PC-3 (cell line): ENCODE measurements around the gene HNRNPH2. TPM values are rescaled to one million over a fixed set of nuclear protein-coding genes. Genes with fewer than 3 reads are reported as not detected.

Experiments used
- ATAC-seq: fragments of 200-7000 bp; cut with Tn5 transposase; 2 replicates; pipeline ENCODE4 v1.9.1; 2020; ENCODE audit warnings: mild to moderate bottlenecking, moderate library complexity
- BruUV-seq: library from RNA; stranded (reverse); fragments of 400-500 nt; replicated peaks from 2 replicates; lab custom pipeline; 2021; lab: Mats Ljungman, UMichigan
- CTCF ChIA-PET: fragments of 300-600 bp; sonication (Branson Sonifier 250); formaldehyde crosslinking; loops from one replicate; lab custom pipeline; 2022; ENCODE audit warnings: antibody characterized with exemption; lab: Charles Lee
- POLR2A ChIA-PET: fragments of 300-600 bp; sonication (Branson Sonifier 250); formaldehyde crosslinking; loops from one replicate; lab custom pipeline; 2022; ENCODE audit warnings: antibody characterized with exemption; ENCODE audit not compliant: unreplicated experiment; lab: Charles Lee
- DNase-seq: peaks from one replicate; pipeline ENCODE4 v3.0.0-alpha.2; 2015
- H2AFZ ChIP-seq: fragments of 300-600 bp; sonication (generic); 2 replicates; pipeline ENCODE4 v1.6.0; 2016; ENCODE audit warnings: antibody characterized with exemption, low read length
- H3F3A ChIP-seq: fragments of 300-600 bp; sonication (generic); one replicate; pipeline ENCODE4 v1.6.0; 2017; ENCODE audit warnings: antibody characterized with exemption, low read length, control low read depth, mild to moderate bottlenecking; ENCODE audit not compliant: unreplicated experiment
- H3K27ac ChIP-seq: fragments of 300-600 bp; sonication (generic); 2 replicates; pipeline ENCODE4 v1.5.1; 2016; ENCODE audit warnings: mild to moderate bottlenecking, low read length
- H3K27me3 ChIP-seq: fragments of 300-600 bp; sonication (generic); 2 replicates; pipeline ENCODE4 v1.6.1; 2016; ENCODE audit warnings: low read length, mixed read lengths
- H3K36me3 ChIP-seq: fragments of 300-600 bp; sonication (generic); 2 replicates; pipeline ENCODE4 v1.6.1; 2016; ENCODE audit warnings: low read depth, mixed run types, low read length, mixed read lengths
- H3K4me1 ChIP-seq: fragments of 300-600 bp; sonication (generic); 2 replicates; pipeline ENCODE4 v1.5.1; 2016; ENCODE audit warnings: low read length; ENCODE audit not compliant: insufficient read depth
- H3K4me2 ChIP-seq: fragments of 300-600 bp; sonication (generic); 2 replicates; pipeline ENCODE4 v1.6.0; 2016; ENCODE audit warnings: low read length
- H3K4me3 ChIP-seq: fragments of 300-600 bp; sonication (generic); 2 replicates; pipeline ENCODE4 v1.5.1; 2016; ENCODE audit warnings: mild to moderate bottlenecking, low read length, mixed read lengths
- H3K79me2 ChIP-seq: fragments of 300-600 bp; sonication (generic); 2 replicates; pipeline ENCODE4 v1.6.1; 2017; ENCODE audit warnings: low read length, mixed read lengths
- H3K9ac ChIP-seq: fragments of 300-600 bp; sonication (generic); 2 replicates; pipeline ENCODE4 v1.6.0; 2016; ENCODE audit warnings: mild to moderate bottlenecking, low read length
- H3K9me2 ChIP-seq: fragments of 300-600 bp; sonication (generic); replicated peaks from 2 replicates; pipeline ENCODE4 v1.6.1; 2016; ENCODE audit warnings: mixed run types, low read length, mixed read lengths
- H3K9me3 ChIP-seq: fragments of 300-600 bp; sonication (generic); 2 replicates; pipeline ENCODE4 v1.6.1; 2016; ENCODE audit warnings: low read length, mixed read lengths
- H4K20me1 ChIP-seq: fragments of 300-600 bp; sonication (generic); 2 replicates; pipeline ENCODE4 v1.6.1; 2016; ENCODE audit warnings: low read length, mixed read lengths
- CTCF ChIP-seq: fragments of 300-600 bp; sonication (generic); conservative IDR thresholded peaks from 2 replicates; pipeline ENCODE4 v1.5.1; 2017; ENCODE audit warnings: antibody characterized with exemption, low read depth, mild to moderate bottlenecking, low read length
- EZH2 ChIP-seq: fragments of 300-600 bp; sonication (generic); IDR thresholded peaks from one replicate; pipeline ENCODE4 v1.6.1; 2017; ENCODE audit warnings: antibody characterized with exemption, mild to moderate bottlenecking, low read length; ENCODE audit not compliant: unreplicated experiment
- EZH2phosphoT487 ChIP-seq: fragments of 300-600 bp; sonication (generic); IDR thresholded peaks from 2 replicates; pipeline ENCODE4 v1.6.1; 2018; ENCODE audit warnings: mild to moderate bottlenecking, antibody characterized with exemption, low read length, borderline replicate concordance
- intact Hi-C: fragments of 100-400 bp; cut with micrococcal nuclease; formaldehyde crosslinking; loops from 2 replicates; pipeline ENCODE4 v1.9.0; 2023
- total RNA-seq: library from RNA; depleted of rRNA; stranded (reverse); fragments of >200 nt; gene quantifications from 2 replicates; pipeline ENCODE4 v1.2.3, GENCODE V29; 2014

HNRNPH2 gene
- total RNA-seq, 1 experiment from 2014 or later, result 54.8 TPM

- intact Hi-C loops, result no loop called here
- Histone ChIP-seq H4K20me1 (no peaks in the 10 kb centered on the region), H3K27ac (no peak overlapping the region), H2AFZ (no peak overlapping the region), H3K4me1 (no peaks in the 10 kb centered on the region), H3K9ac (no peak overlapping the region), H3K9me3 (no peaks in the 10 kb centered on the region), H3K27me3 (no peaks in the 10 kb centered on the region), H3K9me2 (no peaks in the 10 kb centered on the region), H3K79me2 (no peaks in the 10 kb centered on the region), H3K36me3 (no peaks in the 10 kb centered on the region), H3F3A (no peaks in the 10 kb centered on the region), H3K4me2 (no peak overlapping the region), H3K4me3 (no peak overlapping the region)
- no peak for ATAC-seq
- CTCF ChIA-PET, result no interaction called here
- no peak for DNase-seq
- no TSS peak for BruUV-seq
- POLR2A ChIA-PET, result no interaction called here
- TF ChIP-seq CTCF (no peak), EZH2phosphoT487 (no peak), EZH2 (no peak)
These were observed 47.6 kb upstream of the HNRNPH2 start for GRCh38 chrX:101360390-101360789.

DNA sequence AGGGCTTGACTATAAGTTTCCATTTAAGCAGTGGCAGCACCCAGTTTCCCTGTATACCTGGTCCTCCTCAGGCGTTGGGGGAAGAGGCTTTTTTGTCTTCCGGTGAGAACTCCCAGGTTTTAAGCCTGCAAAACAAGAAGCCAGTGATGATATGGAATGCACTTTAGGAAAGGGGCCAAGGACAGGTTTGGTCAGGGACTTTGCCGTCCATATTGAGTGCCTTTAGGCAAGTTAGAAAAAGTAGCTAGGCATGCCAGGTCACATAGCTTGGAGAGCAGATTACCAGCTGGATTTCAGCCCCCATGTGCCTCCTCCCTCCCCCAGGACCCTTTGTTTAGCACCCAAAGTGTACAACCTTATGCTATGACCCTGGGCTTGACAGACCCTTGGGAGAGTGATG is 45.9 kb upstream of the HNRNPH2 start:
- ATAC-seq, result no peak
- H3K4me1 ChIP-seq, result no peaks in the 10 kb centered on the region

DNA sequence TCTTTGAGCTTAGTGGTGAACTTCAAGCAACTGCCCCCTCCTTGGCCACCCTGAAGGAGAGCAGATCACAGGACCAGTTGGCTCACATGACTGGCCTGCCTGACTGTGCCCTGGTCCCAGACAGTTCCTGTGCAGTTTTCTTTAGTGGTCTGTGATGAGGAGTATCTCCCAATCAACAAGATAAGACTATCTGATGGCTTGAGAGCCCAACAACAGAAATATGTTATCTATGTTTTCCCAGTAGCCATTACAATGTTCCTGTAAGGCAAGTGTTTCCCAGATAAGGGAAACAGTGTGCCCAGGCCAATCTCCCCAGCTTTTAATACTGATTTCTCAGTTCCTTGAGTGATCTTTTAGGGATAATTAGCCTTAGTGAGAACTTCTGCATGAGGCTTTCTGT is 45.3 kb upstream of the HNRNPH2 start:
- Histone ChIP-seq H3K4me2 (no peak overlapping the region), H3K9me3 (no peaks in the 10 kb centered on the region), H2AFZ (no peak overlapping the region), H3K27ac (no peak overlapping the region), H3K4me1 (no peaks in the 10 kb centered on the region), H3F3A (no peaks in the 10 kb centered on the region), H3K36me3 (no peaks in the 10 kb centered on the region), H3K9ac (no peak overlapping the region), H3K27me3 (no peaks in the 10 kb centered on the region), H3K79me2 (no peaks in the 10 kb centered on the region), H3K4me3 (no peak overlapping the region), H3K9me2 (no peaks in the 10 kb centered on the region), H4K20me1 (no peaks in the 10 kb centered on the region)
- no peak for ATAC-seq
- intact Hi-C loops, result no loop called here
- no TSS peak for BruUV-seq
- TF ChIP-seq EZH2 (no peak), EZH2phosphoT487 (no peak), CTCF (no peak)
- no peak for DNase-seq
- POLR2A ChIA-PET, result no interaction called here
- CTCF ChIA-PET, result no interaction called here

More for the DNA sequence above, 45.9 kb upstream of the HNRNPH2 start:
- Histone ChIP-seq H3K4me2 (no peak overlapping the region), H3F3A (no peaks in the 10 kb centered on the region), H3K36me3 (no peaks in the 10 kb centered on the region), H3K9me3 (no peaks in the 10 kb centered on the region), H4K20me1 (no peaks in the 10 kb centered on the region), H2AFZ (no peak overlapping the region), H3K4me3 (no peak overlapping the region), H3K79me2 (no peaks in the 10 kb centered on the region), H3K27me3 (no peaks in the 10 kb centered on the region), H3K9me2 (no peaks in the 10 kb centered on the region), H3K9ac (no peak overlapping the region), H3K27ac (no peak overlapping the region)
- intact Hi-C loops, result no loop called here
- BruUV-seq, result no TSS peak
- ChIA-PET CTCF (no interaction called here), POLR2A (no interaction called here)
- no peak for TF ChIP-seq EZH2
- TF ChIP-seq EZH2phosphoT487, result no peak
- TF ChIP-seq CTCF, result no peak
- no peak for DNase-seq
